ENCODE results near the gene WDFY3.

- no peak for TF ChIP-seq CTCF (IDR thresholded peaks at IDR 0.05)
- no peak for TF ChIP-seq POLR2A (IDR thresholded peaks at IDR 0.05)
Observed at GRCh38 chr4:84964995-84965552, 1.4 kb downstream of the WDFY3 start.

Measured in lower leg skin (tissue), 3 donors.